Endothelial cell of umbilical vein (primary cell): ENCODE measurements around the gene CPTP. TPM values are rescaled to one million over a fixed set of nuclear protein-coding genes. Genes with fewer than 3 reads are reported as not detected.

ENCODE experiments used
- BruUV-seq: library from RNA; stranded (reverse); fragments of 400-500 nt; replicated peaks from 2 replicates; lab custom pipeline; 2021; lab: Mats Ljungman, UMichigan
- CTCF ChIA-PET: fragments of 300-600, 350-600 bp; sonication (Branson Sonifier 250); formaldehyde crosslinking; loops from one replicate; lab custom pipeline; 2021; ENCODE audit warnings: antibody characterized with exemption, inconsistent platforms; lab: Charles Lee
- POLR2A ChIA-PET: fragments of 300-600, 350-600 bp; sonication (Branson Sonifier 250); formaldehyde crosslinking; loops from one replicate; lab custom pipeline; 2021; ENCODE audit warnings: antibody characterized with exemption, inconsistent platforms; lab: Charles Lee
- DNase-seq: peaks from one replicate; pipeline ENCODE4 v3.0.0-alpha.2; 2011; ENCODE audit warnings: low read depth, low spot score
- FAIRE-seq: peaks from 2 replicates; lab custom pipeline; 2011; peaks lifted over from hg19 to GRCh38; lab: Jason Lieb, UNC
- H2AFZ ChIP-seq: 2 replicates; pipeline ENCODE4 v1.6.0; 2012; ENCODE audit warnings: low read depth, low read length, control low read depth, inconsistent platforms
- H3K27ac ChIP-seq: 2 replicates; pipeline ENCODE4 v1.5.1; 2011; ENCODE audit warnings: low read depth, mild to moderate bottlenecking, control low read depth, low read length, moderate library complexity; ENCODE audit not compliant: insufficient read depth
- H3K27me3 ChIP-seq, 2 experiments: 2 replicates each; pipeline versions ENCODE4 v1.6.0 to v1.6.1; 2011; ENCODE audit warnings: low read length in 2 of 2, mixed read lengths in 1 of 2; ENCODE audit not compliant: control insufficient read depth in 2 of 2, insufficient read depth in 2 of 2
- H3K36me3 ChIP-seq, 2 experiments: 2 replicates in 1 of 2; 3 replicates in 1 of 2; pipeline ENCODE4 v1.5.1; 2011; ENCODE audit warnings: low read length in 2 of 2, mild to moderate bottlenecking in 1 of 2, moderate library complexity in 1 of 2; ENCODE audit not compliant: control insufficient read depth in 2 of 2, insufficient read depth in 2 of 2; ENCODE audit errors: extremely low read depth in 1 of 2
- H3K4me1 ChIP-seq: 3 replicates; pipeline ENCODE4 v1.5.1; 2011; ENCODE audit warnings: mild to moderate bottlenecking, low read length; ENCODE audit not compliant: control insufficient read depth, insufficient read depth; ENCODE audit errors: extremely low read depth
- H3K4me2 ChIP-seq: 2 replicates; pipeline ENCODE4 v1.6.1; 2011; ENCODE audit warnings: low read length, control low read depth, mixed read lengths; ENCODE audit not compliant: insufficient read depth
- H3K4me3 ChIP-seq, 3 experiments: fragments of 200-600 bp in 1 of 3; sonication (generic), shearing (Covaris generic) in 1 of 3; replicated peaks in 1 of 3; 2 replicates each; pipeline ENCODE4 v1.5.1; 2011 to 2016; ENCODE audit warnings: control low read depth in 3 of 3, low read length in 3 of 3, mild to moderate bottlenecking in 2 of 3, inconsistent platforms in 1 of 3, low read depth in 1 of 3, moderate library complexity in 1 of 3; ENCODE audit not compliant: insufficient read depth in 1 of 3
- H3K79me2 ChIP-seq: 2 replicates; pipeline ENCODE4 v1.6.0; 2012; ENCODE audit warnings: low read length, inconsistent platforms; ENCODE audit not compliant: control insufficient read depth, insufficient read depth
- H3K9ac ChIP-seq: replicated peaks from 2 replicates; pipeline ENCODE3; 2011; ENCODE audit warnings: low read length, control low read depth; ENCODE audit not compliant: insufficient read depth; ENCODE audit errors: extremely low read depth
- H3K9me1 ChIP-seq: replicated peaks from 3 replicates; pipeline ENCODE4 v1.6.0; 2011; ENCODE audit warnings: mild to moderate bottlenecking, low read length; ENCODE audit not compliant: control insufficient read depth, insufficient read depth; ENCODE audit errors: extremely low read depth
- H3K9me3 ChIP-seq: replicated peaks from 2 replicates; pipeline ENCODE4 v1.5.1; 2012; ENCODE audit warnings: low read length, inconsistent platforms; ENCODE audit not compliant: control insufficient read depth, insufficient read depth
- H4K20me1 ChIP-seq: replicated peaks from 2 replicates; pipeline ENCODE3; 2011; ENCODE audit warnings: mild to moderate bottlenecking, low read length; ENCODE audit not compliant: control insufficient read depth, insufficient read depth; ENCODE audit errors: extremely low read depth
- EZH2 ChIP-seq: IDR thresholded peaks from 2 replicates; pipeline ENCODE4 v1.6.1; 2012; ENCODE audit warnings: borderline replicate concordance, low read depth, mild to moderate bottlenecking, moderate library complexity, low read length, inconsistent platforms; ENCODE audit not compliant: severe bottlenecking
- FOS ChIP-seq: IDR thresholded peaks from 2 replicates; pipeline ENCODE4 v1.6.1; 2011; ENCODE audit warnings: mild to moderate bottlenecking, low read length, moderate library complexity, borderline replicate concordance; ENCODE audit not compliant: insufficient read depth
- GATA2 ChIP-seq: IDR thresholded peaks from 2 replicates; pipeline ENCODE4 v1.7.0; 2011; ENCODE audit warnings: low read depth, mild to moderate bottlenecking, moderate library complexity, mixed read lengths, low read length; ENCODE audit not compliant: insufficient read length, insufficient read depth
- JUN ChIP-seq: IDR thresholded peaks from 2 replicates; pipeline ENCODE4 v1.6.1; 2011; ENCODE audit warnings: borderline replicate concordance, low read depth; ENCODE audit not compliant: insufficient read length, insufficient read depth
- MAX ChIP-seq: IDR thresholded peaks from 2 replicates; pipeline ENCODE4 v1.6.1; 2011; ENCODE audit not compliant: insufficient read depth, insufficient read length
- MYC ChIP-seq: IDR thresholded peaks from one replicate; pipeline ENCODE4 v1.6.1; 2011; ENCODE audit warnings: mild to moderate bottlenecking, low read depth, low read length
- POLR2A ChIP-seq: IDR thresholded peaks from 2 replicates; pipeline ENCODE4 v1.6.1; 2012; ENCODE audit warnings: low read depth, mild to moderate bottlenecking, control low read depth, low read length
- POLR2AphosphoS5 ChIP-seq: IDR thresholded peaks from 2 replicates; pipeline ENCODE4 v1.6.1; 2012; ENCODE audit warnings: low read depth, mild to moderate bottlenecking, control low read depth, low read length, moderate library complexity; ENCODE audit not compliant: insufficient read depth
- dilution Hi-C: fragments of 300-500 bp; cut with MboI; formaldehyde crosslinking; loops from one replicate; pipeline ENCODE4 v1.15.0; 2019; ENCODE audit warnings: low sequenced_read_pairs; ENCODE audit not compliant: extremely low pct_ligation_motif_present
- intact Hi-C: fragments of 100-400 bp; cut with micrococcal nuclease; formaldehyde crosslinking; loops from one replicate; pipeline ENCODE4 v1.10.0; 2022
- polyA plus RNA-seq, 4 experiments: library from polyadenylated mRNA; depleted of rRNA in 3 of 4; stranded (reverse) in 3 of 4; unstranded in 1 of 4; fragments of >200 nt; gene quantifications; 2 replicates each; pipeline versions ENCODE4 v1.2.1 to v1.2.3, GENCODE V29; 2011 to 2012; ENCODE audit warnings: missing spikeins in 1 of 4
- total RNA-seq: library from RNA; stranded (reverse); gene quantifications from 2 replicates; pipeline ENCODE4 v1.2.3, GENCODE V29; 2021
- TF ChIP-seq, protein P1 (sequence below), 2 donors: IDR thresholded peaks; 1 replicate in 1 of 2; 2 replicates in 1 of 2; pipeline ENCODE4 v1.5.1; 2011; ENCODE audit warnings: low read length in 2 of 2, mild to moderate bottlenecking in 2 of 2, moderate library complexity in 2 of 2, control low read depth in 1 of 2, inconsistent platforms in 1 of 2, low read depth in 1 of 2; ENCODE audit not compliant: insufficient read depth in 1 of 2; ENCODE audit errors: extremely low read depth in 1 of 2

Gene CPTP
- total and polyA plus RNA-seq, 2 donors (not counting 3 experiments of a cell fraction or from before 2014, with no cell fraction given): 20.9 to 29.5 TPM

- intact Hi-C loops: no loop called here
- H3K9me3 ChIP-seq: no peaks in the 10 kb centered on the region
- BruUV-seq: no TSS peak
- H3K36me3 ChIP-seq: peaks cover 0 to 11% of the 10 kb centered on the region in 2 experiments
- dilution Hi-C loops: no loop called here
- no peak for DNase-seq
- H3K4me2 ChIP-seq: no peak overlapping the region
- H3K9ac ChIP-seq: no peak overlapping the region
- no peak for FAIRE-seq
- H3K4me1 ChIP-seq: peaks cover 3% of the 10 kb centered on the region
- CTCF ChIA-PET: no interaction called here
- POLR2A ChIA-PET: no interaction called here
- no peaks in the 10 kb centered on the region for H3K9me1 ChIP-seq
- no peak overlapping the region for H3K27ac ChIP-seq
- H3K27me3 ChIP-seq: no peaks in the 10 kb centered on the region
- H3K79me2 ChIP-seq: peaks cover 45% of the 10 kb centered on the region
- TF ChIP-seq POLR2A (no peak), FOS (no peak), MYC (no peak), EZH2 (no peak), JUN (no peak), POLR2AphosphoS5 (no peak), MAX (no peak), GATA2 (no peak)
- TF ChIP-seq, protein P1, sequence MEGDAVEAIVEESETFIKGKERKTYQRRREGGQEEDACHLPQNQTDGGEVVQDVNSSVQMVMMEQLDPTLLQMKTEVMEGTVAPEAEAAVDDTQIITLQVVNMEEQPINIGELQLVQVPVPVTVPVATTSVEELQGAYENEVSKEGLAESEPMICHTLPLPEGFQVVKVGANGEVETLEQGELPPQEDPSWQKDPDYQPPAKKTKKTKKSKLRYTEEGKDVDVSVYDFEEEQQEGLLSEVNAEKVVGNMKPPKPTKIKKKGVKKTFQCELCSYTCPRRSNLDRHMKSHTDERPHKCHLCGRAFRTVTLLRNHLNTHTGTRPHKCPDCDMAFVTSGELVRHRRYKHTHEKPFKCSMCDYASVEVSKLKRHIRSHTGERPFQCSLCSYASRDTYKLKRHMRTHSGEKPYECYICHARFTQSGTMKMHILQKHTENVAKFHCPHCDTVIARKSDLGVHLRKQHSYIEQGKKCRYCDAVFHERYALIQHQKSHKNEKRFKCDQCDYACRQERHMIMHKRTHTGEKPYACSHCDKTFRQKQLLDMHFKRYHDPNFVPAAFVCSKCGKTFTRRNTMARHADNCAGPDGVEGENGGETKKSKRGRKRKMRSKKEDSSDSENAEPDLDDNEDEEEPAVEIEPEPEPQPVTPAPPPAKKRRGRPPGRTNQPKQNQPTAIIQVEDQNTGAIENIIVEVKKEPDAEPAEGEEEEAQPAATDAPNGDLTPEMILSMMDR (IDR thresholded peaks at IDR 0.05; ENCODE audit: extremely low read depth in 1 of 2, insufficient read depth in 1 of 2, low read depth in 1 of 2, low read length in 2 of 2): no peak
- no peak overlapping the region for H3K4me3 ChIP-seq
- H2AFZ ChIP-seq: no peak overlapping the region
- peaks cover 5% of the 10 kb centered on the region for H4K20me1 ChIP-seq
Measured at GRCh38 chr1:1319646-1319941, 5.0 kb upstream of the CPTP start.
